Esophagus squamous epithelium (tissue), 5 donors: Measurements from ENCODE around the gene TMED10. TPM values are rescaled to one million over a fixed set of nuclear protein-coding genes. Genes with fewer than 3 reads are reported as not detected.

Experiments used
- DNase-seq: peaks from one replicate; lab custom pipeline; 2025; lab: John Stamatoyannopoulos, UW
- H3K27ac ChIP-seq, 4 donors: fragments of 200-600 bp; sonication (generic); one replicate each; pipeline ENCODE4 v1.5.1; 2016 to 2019; ENCODE audit warnings: mild to moderate bottlenecking in 1 of 4
- H3K27me3 ChIP-seq, 4 donors: fragments of 200-600 bp; sonication (generic); 1 replicate in 3 of 4; 2 replicates in 1 of 4; pipeline versions ENCODE4 v1.5.1 to v1.6.0; 2017 to 2021; ENCODE audit warnings: antibody characterized with exemption in 1 of 4
- H3K36me3 ChIP-seq, 3 donors: fragments of 200-600 bp; sonication (generic); one replicate each; pipeline ENCODE4 v1.5.1; 2016 to 2019
- H3K4me1 ChIP-seq, 3 donors: fragments of 200-600 bp; sonication (generic); one replicate each; pipeline ENCODE4 v1.5.1; 2017 to 2019
- H3K4me3 ChIP-seq, 4 donors: fragments of 200-600 bp; sonication (generic); 1 replicate in 3 of 4; 2 replicates in 1 of 4; pipeline ENCODE4 v1.5.1; 2016 to 2019; ENCODE audit warnings: mild to moderate bottlenecking in 2 of 4, moderate library complexity in 1 of 4
- H3K9me3 ChIP-seq, 3 donors: fragments of 200-600 bp; sonication (generic); one replicate each; pipeline ENCODE4 v1.5.1; 2016 to 2019
- POLR2A ChIP-seq, 4 donors: fragments of 450-650 bp; IDR thresholded peaks; one replicate each; pipeline ENCODE4 v1.6.1; 2017; ENCODE audit warnings: antibody characterized with exemption in 4 of 4, mild to moderate bottlenecking in 4 of 4, moderate library complexity in 3 of 4
- WGBS, 2 donors: methylation state at CpG; one replicate each; pipeline ENCODE4 v1.1.5; 2018; 5-methylcytosine and 5-hydroxymethylcytosine counted together
- intact Hi-C: fragments of 100-400 bp; cut with DNase I; formaldehyde crosslinking; loops from one replicate; pipeline ENCODE4 v1.15.0; 2022
- total RNA-seq, 4 donors: library from RNA; depleted of rRNA; stranded (reverse); fragments of >200 nt; gene quantifications; one replicate each; pipeline ENCODE4 v1.1.0, GENCODE V29; 2016
- TF ChIP-seq, protein P1 (sequence below), 6 experiments: fragments of 450-650 bp in 4 of 6; fragments of 200-600 bp in 2 of 6; sonication (generic) in 2 of 6; IDR thresholded peaks; one replicate each; pipeline ENCODE4 v1.5.1; 2016 to 2019; ENCODE audit warnings: antibody characterized with exemption in 6 of 6, mild to moderate bottlenecking in 4 of 6, moderate library complexity in 4 of 6
- donor health status: DM: yes; HTN: yes; CAD: no.

The TMED10 gene
- total RNA-seq, 4 donors from 2014 or later, result 174 to 267 (median 206) TPM

DNA sequence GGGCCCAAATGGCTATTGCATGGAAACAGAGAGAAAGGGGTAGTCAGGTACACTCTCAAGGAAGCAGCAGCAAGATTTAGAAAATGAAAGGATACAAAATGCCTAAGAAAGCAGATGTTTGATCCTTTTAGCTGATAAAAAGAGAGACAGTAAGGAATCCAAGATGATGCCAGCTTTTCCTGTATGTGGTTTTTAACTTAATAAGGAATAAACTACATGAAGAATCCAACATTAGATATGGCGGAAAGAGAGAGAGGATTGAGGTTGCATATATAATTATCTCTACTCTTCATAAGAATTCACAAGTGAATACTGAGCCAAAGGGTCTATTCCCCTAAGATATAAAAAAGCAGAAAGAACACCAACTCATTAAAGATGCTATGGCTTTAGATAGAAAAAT lies 11.6 kb downstream of the TMED10 start:
- WGBS, 2 donors, result 97 to 100% methylated on average over 1 of the region's 1 CpG
- peaks cover 0 to 11% (median 0%) of the 10 kb centered on the region in 3 donors for H3K36me3 ChIP-seq
- no peak for TF ChIP-seq POLR2A (IDR thresholded peaks at IDR 0.05)
- TF ChIP-seq, protein P1, sequence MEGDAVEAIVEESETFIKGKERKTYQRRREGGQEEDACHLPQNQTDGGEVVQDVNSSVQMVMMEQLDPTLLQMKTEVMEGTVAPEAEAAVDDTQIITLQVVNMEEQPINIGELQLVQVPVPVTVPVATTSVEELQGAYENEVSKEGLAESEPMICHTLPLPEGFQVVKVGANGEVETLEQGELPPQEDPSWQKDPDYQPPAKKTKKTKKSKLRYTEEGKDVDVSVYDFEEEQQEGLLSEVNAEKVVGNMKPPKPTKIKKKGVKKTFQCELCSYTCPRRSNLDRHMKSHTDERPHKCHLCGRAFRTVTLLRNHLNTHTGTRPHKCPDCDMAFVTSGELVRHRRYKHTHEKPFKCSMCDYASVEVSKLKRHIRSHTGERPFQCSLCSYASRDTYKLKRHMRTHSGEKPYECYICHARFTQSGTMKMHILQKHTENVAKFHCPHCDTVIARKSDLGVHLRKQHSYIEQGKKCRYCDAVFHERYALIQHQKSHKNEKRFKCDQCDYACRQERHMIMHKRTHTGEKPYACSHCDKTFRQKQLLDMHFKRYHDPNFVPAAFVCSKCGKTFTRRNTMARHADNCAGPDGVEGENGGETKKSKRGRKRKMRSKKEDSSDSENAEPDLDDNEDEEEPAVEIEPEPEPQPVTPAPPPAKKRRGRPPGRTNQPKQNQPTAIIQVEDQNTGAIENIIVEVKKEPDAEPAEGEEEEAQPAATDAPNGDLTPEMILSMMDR (IDR thresholded peaks at IDR 0.05), result no peak
- no peak for DNase-seq
- H3K27ac ChIP-seq, result no peak overlapping the region
- H3K4me1 ChIP-seq, result peaks cover 0 to 47% (median 8%) of the 10 kb centered on the region in 3 donors
- intact Hi-C loops, result no loop called here
- H3K4me3 ChIP-seq, result no peak overlapping the region
- no peaks in the 10 kb centered on the region for H3K27me3 ChIP-seq
- H3K9me3 ChIP-seq, result no peaks in the 10 kb centered on the region

DNA sequence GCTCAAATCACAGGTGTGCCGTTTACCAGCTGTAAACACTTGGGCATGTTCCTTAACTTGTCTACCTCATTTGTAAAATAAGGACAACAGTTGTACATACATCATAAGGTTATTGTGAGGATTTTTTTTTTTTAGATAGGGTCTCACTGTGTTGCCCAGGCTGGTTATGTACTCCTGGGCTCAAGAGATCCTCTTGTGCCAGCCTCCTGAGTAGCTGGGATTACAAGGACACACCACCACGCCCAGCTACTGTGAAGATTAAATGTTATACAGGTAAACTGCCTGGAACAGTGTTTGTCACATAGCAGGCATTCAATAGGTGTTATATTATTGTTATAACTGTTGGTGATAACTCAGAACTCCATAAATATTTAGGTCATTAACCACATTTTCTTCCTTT lies 12.7 kb downstream of the TMED10 start:
- Histone ChIP-seq H3K9me3 (no peaks in the 10 kb centered on the region), H3K4me3 (no peak overlapping the region), H3K27me3 (no peaks in the 10 kb centered on the region), H3K27ac (no peak overlapping the region), H3K4me1 (peaks cover 0 to 46% (median 8%) of the 10 kb centered on the region in 3 donors), H3K36me3 (peaks cover 0 to 11% (median 0%) of the 10 kb centered on the region in 3 donors)
- no peak for TF ChIP-seq POLR2A (IDR thresholded peaks at IDR 0.05)
- TF ChIP-seq, protein P1 (IDR thresholded peaks at IDR 0.05), result no peak
- intact Hi-C loops, result no loop called here
- DNase-seq, result no peak
- WGBS, 2 donors, result 94 to 96% methylated on average over 2 of the region's 2 CpGs

DNA sequence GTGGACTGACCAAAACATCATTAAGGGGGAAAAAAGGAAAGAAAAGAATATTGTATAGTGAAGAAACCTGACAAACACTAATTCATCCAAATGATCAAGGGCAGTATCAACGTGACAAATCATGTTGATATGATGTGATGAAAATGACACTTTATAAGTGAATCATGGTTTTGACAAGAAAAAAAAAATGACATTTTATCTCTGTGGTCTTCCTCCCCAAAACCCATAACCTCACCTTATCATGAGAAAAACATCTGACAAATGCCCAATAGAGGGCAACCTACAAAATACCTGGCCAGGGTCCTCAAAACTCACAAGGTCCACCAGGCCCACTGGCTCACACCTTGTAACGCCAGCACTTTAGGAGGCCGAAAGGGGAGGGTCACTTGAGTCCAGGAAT lies 13.8 kb downstream of the TMED10 start:
- H3K27ac ChIP-seq, result no peak overlapping the region
- no peak for DNase-seq
- H3K9me3 ChIP-seq, result no peaks in the 10 kb centered on the region
- H3K36me3 ChIP-seq, result peaks cover 0 to 11% (median 0%) of the 10 kb centered on the region in 3 donors
- intact Hi-C loops, result no loop called here
- peaks cover 0 to 43% (median 8%) of the 10 kb centered on the region in 3 donors for H3K4me1 ChIP-seq
- no peaks in the 10 kb centered on the region for H3K27me3 ChIP-seq
- WGBS, 2 donors, result 75 to 84% methylated on average over 3 of the region's 3 CpGs
- no peak overlapping the region for H3K4me3 ChIP-seq
- no peak for TF ChIP-seq POLR2A (IDR thresholded peaks at IDR 0.05)
- TF ChIP-seq, protein P1 (IDR thresholded peaks at IDR 0.05), result no peak

DNA sequence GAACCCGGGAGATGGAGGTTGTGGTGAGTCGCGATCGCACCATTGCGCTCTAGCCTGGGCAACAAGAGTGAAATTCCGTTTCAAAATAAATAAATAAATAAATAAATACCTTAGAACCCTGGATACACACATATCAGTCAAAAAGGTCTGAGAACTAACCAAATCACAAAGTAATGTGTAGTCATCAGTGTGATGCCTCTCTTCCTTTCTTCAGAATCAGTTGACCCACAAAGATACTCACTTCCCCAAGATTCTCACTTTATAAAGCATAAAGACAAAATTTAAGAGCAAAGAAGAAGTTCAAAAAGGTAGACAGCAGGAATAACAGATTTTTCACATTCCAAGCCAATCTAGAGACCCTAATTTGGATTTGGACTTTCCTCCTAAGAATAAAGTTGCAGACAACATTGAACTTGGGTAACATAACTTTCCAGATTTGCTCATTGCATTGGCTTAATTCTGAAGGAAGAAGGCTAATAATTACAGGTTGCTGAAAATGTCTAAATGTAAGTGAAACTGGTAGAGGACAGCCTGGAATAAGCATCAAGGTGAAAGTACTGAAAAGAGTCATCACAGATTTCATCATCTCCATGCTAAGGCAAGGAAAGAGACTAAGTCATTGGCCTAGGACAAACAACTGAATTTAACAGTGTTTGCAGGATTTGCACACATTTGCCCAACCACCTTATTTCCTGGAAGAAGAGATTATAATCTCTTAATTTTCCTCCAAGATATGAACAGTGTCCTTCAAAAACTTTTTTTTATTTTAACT lies 17.4 kb downstream of the TMED10 start:
- no peak overlapping the region for H3K4me3 ChIP-seq
- WGBS, 2 donors, result 97% methylated on average over 6 of the region's 6 CpGs
- TF ChIP-seq, protein P1 (IDR thresholded peaks at IDR 0.05), result no peak
- TF ChIP-seq POLR2A (IDR thresholded peaks at IDR 0.05), result no peak
- peaks cover 0 to 11% (median 0%) of the 10 kb centered on the region in 3 donors for H3K36me3 ChIP-seq
- no peaks in the 10 kb centered on the region for H3K9me3 ChIP-seq
- H3K27ac ChIP-seq, result no peak overlapping the region
- DNase-seq, result no peak
- peaks cover 0 to 42% (median 3%) of the 10 kb centered on the region in 3 donors for H3K4me1 ChIP-seq
- intact Hi-C loops, result no loop called here
- no peaks in the 10 kb centered on the region for H3K27me3 ChIP-seq

DNA sequence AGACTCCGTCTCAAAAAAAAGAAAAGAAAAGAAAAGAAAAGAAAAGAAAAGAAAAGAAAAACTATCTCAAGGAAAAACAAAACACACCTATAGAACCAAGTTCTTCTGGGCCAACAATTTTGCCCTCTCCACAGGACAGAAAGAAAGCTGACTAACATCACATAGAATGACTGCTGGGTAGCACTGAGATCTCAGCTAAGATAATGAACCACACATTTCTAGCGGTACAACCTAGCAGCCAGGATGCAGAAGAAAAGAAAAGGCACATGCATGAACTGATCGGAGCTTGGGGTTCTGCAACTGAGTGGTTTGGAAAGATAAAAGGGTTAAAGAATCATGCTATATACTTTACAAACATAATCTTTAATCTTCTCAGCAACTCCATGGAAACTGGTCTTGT lies 19.5 kb downstream of the TMED10 start:
- WGBS, 2 donors, result 76 to 85% methylated on average over 3 of the region's 3 CpGs
- TF ChIP-seq POLR2A (IDR thresholded peaks at IDR 0.05), result no peak
- TF ChIP-seq, protein P1 (IDR thresholded peaks at IDR 0.05), result no peak
- H3K27me3 ChIP-seq, result no peaks in the 10 kb centered on the region
- H3K4me1 ChIP-seq, result peaks cover 0 to 51% (median 8%) of the 10 kb centered on the region in 3 donors
- peaks cover 0 to 11% (median 0%) of the 10 kb centered on the region in 3 donors for H3K36me3 ChIP-seq
- H3K9me3 ChIP-seq, result no peaks in the 10 kb centered on the region
- intact Hi-C loops, result no loop called here
- H3K27ac ChIP-seq, result no peak overlapping the region
- no peak overlapping the region for H3K4me3 ChIP-seq
- no peak for DNase-seq
